Middle frontal gyrus (tissue), 1 donor: ENCODE measurements around the gene TTC28.
"Not testable (repeated sequence)": the region's sequence is repeated elsewhere in the genome, so short reads cannot be mapped to it uniquely, and the experiment has no call there.

Experiments used
- DNase-seq: peaks from one replicate; pipeline ENCODE4 v3.0.0-alpha.2; 2015; ENCODE audit warnings: low spot score; ENCODE audit errors: extremely low spot score

TTC28 gene

GRCh38 chr22:28063656-28064055, 616.0 kb downstream of the TTC28 start:
- no peak for DNase-seq

GRCh38 chr22:28060594-28060993, 619.0 kb downstream of the TTC28 start:
- not testable (repeated sequence) for DNase-seq

GRCh38 chr22:28058036-28058435, 621.6 kb downstream of the TTC28 start:
- DNase-seq = no peak

GRCh38 chr22:28054819-28055208, 624.8 kb downstream of the TTC28 start:
- DNase-seq = no peak

GRCh38 chr22:28053896-28054818, 625.5 kb downstream of the TTC28 start:
- DNase-seq = no peak

- DNase-seq = no peak
Measured at GRCh38 chr22:28052825-28053269, 626.8 kb downstream of the TTC28 start.

GRCh38 chr22:28051787-28052356, 627.8 kb downstream of the TTC28 start:
- DNase-seq = no peak

- DNase-seq = no peak
Measured at GRCh38 chr22:28051091-28051786, 628.4 kb downstream of the TTC28 start.

- DNase-seq = no peak
Measured at GRCh38 chr22:28048529-28048928, 631.1 kb downstream of the TTC28 start.

- no peak for DNase-seq
Measured at GRCh38 chr22:28047740-28048139, 631.9 kb downstream of the TTC28 start.

GRCh38 chr22:28046100-28046499, 633.5 kb downstream of the TTC28 start:
- DNase-seq = no peak

- no peak for DNase-seq
Measured at GRCh38 chr22:28044546-28045173, 635.0 kb downstream of the TTC28 start.

GRCh38 chr22:28043266-28043665, 636.4 kb downstream of the TTC28 start:
- DNase-seq = no peak

- peak; percentile 68 for DNase-seq
Measured at GRCh38 chr22:28034760-28035401, 644.8 kb downstream of the TTC28 start.

GRCh38 chr22:28034145-28034759, 645.4 kb downstream of the TTC28 start:
- no peak for DNase-seq

GRCh38 chr22:28032861-28033260, 646.8 kb downstream of the TTC28 start:
- DNase-seq = no peak

- no peak for DNase-seq
Measured at GRCh38 chr22:28031383-28031922, 648.2 kb downstream of the TTC28 start.

- DNase-seq = no peak
Measured at GRCh38 chr22:28030473-28030872, 649.2 kb downstream of the TTC28 start.

GRCh38 chr22:28029956-28030355, 649.7 kb downstream of the TTC28 start:
- no peak for DNase-seq

GRCh38 chr22:28029201-28029948, 650.3 kb downstream of the TTC28 start:
- no peak for DNase-seq
